GM12878 (cell line): ENCODE data around the gene SRSF5. TPM values are rescaled to one million over a fixed set of nuclear protein-coding genes. Genes with fewer than 3 reads are reported as not detected.

ENCODE experiments used
- ATAC-seq: fragments of 200-7000 bp; cut with Tn5 transposase; 3 replicates; pipeline ENCODE4 v1.9.1; 2020; ENCODE audit warnings: mild to moderate bottlenecking, moderate library complexity
- BruUV-seq: library from RNA; stranded (reverse); fragments of 400-500 nt; replicated peaks from 2 replicates; lab custom pipeline; 2021; lab: Mats Ljungman, UMichigan
- CTCF ChIA-PET: fragments of 300-600 bp; sonication (Branson Sonifier 250); formaldehyde crosslinking; extraction: SDS; loops from one replicate; lab custom pipeline; 2021; ENCODE audit warnings: inconsistent platforms; lab: Yijun Ruan, JAX
- POLR2A ChIA-PET: fragments of 350-600 bp; formaldehyde crosslinking; extraction: SDS; loops from one replicate; lab custom pipeline; 2021; ENCODE audit warnings: inconsistent platforms; lab: Charles Lee
- RAD21 ChIA-PET: fragments of 300-600 bp; sonication (Branson Sonifier 250); formaldehyde crosslinking; loops from one replicate; lab custom pipeline; 2023; ENCODE audit warnings: antibody characterized with exemption; ENCODE audit not compliant: unreplicated experiment; lab: Charles Lee
- SMC1A ChIA-PET: fragments of 300-600 bp; sonication (Branson Sonifier 250); formaldehyde crosslinking; loops from one replicate; lab custom pipeline; 2023; ENCODE audit not compliant: unreplicated experiment, uncharacterized antibody; lab: Charles Lee
- DNase-seq: peaks from one replicate; pipeline ENCODE4 v3.0.0-alpha.2; 2011; ENCODE audit warnings: low read depth, low spot score
- FAIRE-seq: peaks from 3 replicates; lab custom pipeline; 2011; peaks lifted over from hg19 to GRCh38; lab: Jason Lieb, UNC
- H2AFZ ChIP-seq: 2 replicates; pipeline ENCODE4 v1.6.0; 2011; ENCODE audit warnings: low read depth, low read length, control low read depth; ENCODE audit not compliant: control insufficient read depth
- H3K27ac ChIP-seq: 2 replicates; pipeline ENCODE4 v1.5.1; 2011; ENCODE audit warnings: control low read depth; ENCODE audit not compliant: control insufficient read depth, insufficient read depth
- H3K27me3 ChIP-seq, 2 experiments: replicated peaks in 1 of 2; 2 replicates each; pipeline versions ENCODE4 v1.6.0 to v1.6.1; 2011; ENCODE audit warnings: low read length in 1 of 2; ENCODE audit not compliant: control insufficient read depth in 2 of 2, insufficient read depth in 2 of 2
- H3K36me3 ChIP-seq, 2 experiments: 2 replicates each; pipeline ENCODE4 v1.5.1; 2011; ENCODE audit warnings: low read length in 1 of 2; ENCODE audit not compliant: control insufficient read depth in 2 of 2, insufficient read depth in 2 of 2
- H3K4me1 ChIP-seq: 2 replicates; pipeline ENCODE4 v1.6.1; 2011; ENCODE audit warnings: mild to moderate bottlenecking, low read length, moderate library complexity, mixed read lengths; ENCODE audit not compliant: control insufficient read depth, insufficient read depth
- H3K4me2 ChIP-seq: 2 replicates; pipeline ENCODE4 v1.6.0; 2011; ENCODE audit warnings: control low read depth; ENCODE audit not compliant: control insufficient read depth, insufficient read depth
- H3K4me3 ChIP-seq: fragments of 200-600 bp; sonication (generic); 2 replicates; pipeline ENCODE4 v1.5.1; 2016
- H3K79me2 ChIP-seq: 2 replicates; pipeline ENCODE4 v1.6.0; 2011; ENCODE audit warnings: low read length; ENCODE audit not compliant: control insufficient read depth, insufficient read depth
- H3K9ac ChIP-seq: 2 replicates; pipeline ENCODE4 v1.8.0; 2011; ENCODE audit warnings: low read length, control low read depth, mixed read lengths; ENCODE audit not compliant: control insufficient read depth, insufficient read depth
- H3K9me3 ChIP-seq: replicated peaks from 3 replicates; pipeline ENCODE4 v1.5.1; 2011; ENCODE audit warnings: mild to moderate bottlenecking, low read length; ENCODE audit not compliant: control insufficient read depth, insufficient read depth
- H4K20me1 ChIP-seq: 2 replicates; pipeline ENCODE4 v1.6.0; 2011; ENCODE audit not compliant: control insufficient read depth, insufficient read depth
- CUX1 ChIP-seq: IDR thresholded peaks from 2 replicates; pipeline ENCODE4 v1.6.1; 2012; ENCODE audit warnings: improper control_type of control experiment, low read depth, low read length; ENCODE audit not compliant: insufficient replicate concordance
- ETV6 ChIP-seq, 2 experiments: fragments of 450-650 bp in 1 of 2; IDR thresholded peaks in 1 of 2; conservative IDR thresholded peaks in 1 of 2; 2 replicates each; pipeline ENCODE4 v1.6.1; 2014; ENCODE audit warnings: antibody characterized with exemption in 1 of 2, borderline replicate concordance in 1 of 2, low read depth in 1 of 2, mild to moderate bottlenecking in 1 of 2, moderate library complexity in 1 of 2
- TBL1XR1 ChIP-seq: IDR thresholded peaks from 2 replicates; pipeline ENCODE4 v1.6.1; 2012; ENCODE audit warnings: low read depth, low read length, improper control_type of control experiment
- ZNF687 ChIP-seq: fragments of 450-650 bp; IDR thresholded peaks from 2 replicates; pipeline ENCODE4 v1.6.1; 2017; ENCODE audit warnings: mild to moderate bottlenecking, moderate library complexity
- WGBS: methylation state at CpG from one replicate; pipeline ENCODE4 v1.1.6; 2016; ENCODE audit warnings: low lambda C conversion rate; ENCODE audit not compliant: insufficient replicate concordance, insufficient coverage; ENCODE audit errors: missing lambda C conversion rate; 5-methylcytosine and 5-hydroxymethylcytosine counted together
- in situ Hi-C: fragments of 300-500 bp; cut with MboI; formaldehyde crosslinking; loops from 9 replicates; pipeline ENCODE4 v1.14.3; 2018; ENCODE audit warnings: mixed read lengths
- intact Hi-C: fragments of 100-400 bp; cut with micrococcal nuclease; formaldehyde crosslinking; loops from one replicate; pipeline ENCODE4 v1.14.2; 2022; ENCODE audit not compliant: unreplicated experiment
- polyA plus RNA-seq, 11 experiments: library from polyadenylated mRNA; depleted of rRNA in 4 of 11; unstranded in 6 of 11; stranded (reverse) in 5 of 11; fragments of >200 nt; fragmentation: Nextera tagmentation in 4 of 11; fragmentation: Illumina TruSeq in 1 of 11; extraction: Ambion mirVana in 4 of 11; extraction: Trizol in 1 of 11; gene quantifications; 1 replicate in 1 of 11; 2 replicates in 10 of 11; pipeline versions ENCODE4 v1.2.1 to v1.2.3, GENCODE V29; 2011 to 2016; ENCODE audit warnings: inconsistent platforms in 2 of 11, missing spikeins in 2 of 11, low read depth in 1 of 11
- total RNA-seq, 4 experiments: library from RNA; depleted of rRNA in 3 of 4; stranded (reverse); fragments of >200 nt in 3 of 4; fragmentation: Illumina TruSeq in 1 of 4; extraction: Trizol in 1 of 4; gene quantifications; 2 replicates each; pipeline versions ENCODE4 v1.2.1 to v1.2.3, GENCODE V29; 2013 to 2021
- TF ChIP-seq, protein P1 (sequence below): fragments of 450-650 bp; IDR thresholded peaks from 2 replicates; pipeline ENCODE4 v1.6.1; 2017; ENCODE audit warnings: mild to moderate bottlenecking
- TF ChIP-seq, protein P2 (sequence below): IDR thresholded peaks from 2 replicates; pipeline ENCODE4 v1.6.1; 2011; ENCODE audit warnings: mild to moderate bottlenecking, low read depth, low read length, moderate library complexity; ENCODE audit not compliant: insufficient replicate concordance

The SRSF5 gene
- total and polyA plus RNA-seq, 10 of the 15 experiments (the other 5 are each of a cell fraction or from before 2014, with no cell fraction given), result 136 to 453 (median 275) TPM

- RAD21 ChIA-PET, result no interaction called here
- no peaks in the 10 kb centered on the region for H3K9me3 ChIP-seq
- WGBS, result 10% methylated on average over 3 of the region's 3 CpGs
- no peak for ATAC-seq
- CTCF ChIA-PET, result no interaction called here
- FAIRE-seq, result no peak
- intact Hi-C loops (no loop called here), in situ Hi-C loops (no loop called here)
- no peak for DNase-seq
- SMC1A ChIA-PET, result no interaction called here
- no peak overlapping the region for H3K27ac ChIP-seq
- no peaks in the 10 kb centered on the region for H3K79me2 ChIP-seq
- BruUV-seq, result no TSS peak
- no peak overlapping the region for H3K9ac ChIP-seq
- no peaks in the 10 kb centered on the region; the same call in 1 of the 2 replicates for H3K4me1 ChIP-seq
- no peak overlapping the region for H3K4me3 ChIP-seq
- no peak overlapping the region for H2AFZ ChIP-seq
- no peaks in the 10 kb centered on the region for H3K27me3 ChIP-seq
- POLR2A ChIA-PET, result no interaction called here
- no peaks in the 10 kb centered on the region for H3K36me3 ChIP-seq
- no peaks in the 10 kb centered on the region for H4K20me1 ChIP-seq
- H3K4me2 ChIP-seq, result no peak overlapping the region
- TF ChIP-seq TBL1XR1, result no peak
- TF ChIP-seq, protein P1, sequence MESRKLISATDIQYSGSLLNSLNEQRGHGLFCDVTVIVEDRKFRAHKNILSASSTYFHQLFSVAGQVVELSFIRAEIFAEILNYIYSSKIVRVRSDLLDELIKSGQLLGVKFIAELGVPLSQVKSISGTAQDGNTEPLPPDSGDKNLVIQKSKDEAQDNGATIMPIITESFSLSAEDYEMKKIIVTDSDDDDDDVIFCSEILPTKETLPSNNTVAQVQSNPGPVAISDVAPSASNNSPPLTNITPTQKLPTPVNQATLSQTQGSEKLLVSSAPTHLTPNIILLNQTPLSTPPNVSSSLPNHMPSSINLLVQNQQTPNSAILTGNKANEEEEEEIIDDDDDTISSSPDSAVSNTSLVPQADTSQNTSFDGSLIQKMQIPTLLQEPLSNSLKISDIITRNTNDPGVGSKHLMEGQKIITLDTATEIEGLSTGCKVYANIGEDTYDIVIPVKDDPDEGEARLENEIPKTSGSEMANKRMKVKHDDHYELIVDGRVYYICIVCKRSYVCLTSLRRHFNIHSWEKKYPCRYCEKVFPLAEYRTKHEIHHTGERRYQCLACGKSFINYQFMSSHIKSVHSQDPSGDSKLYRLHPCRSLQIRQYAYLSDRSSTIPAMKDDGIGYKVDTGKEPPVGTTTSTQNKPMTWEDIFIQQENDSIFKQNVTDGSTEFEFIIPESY, result no peak
- no peak for TF ChIP-seq ETV6 (conservative IDR thresholded peaks at IDR 0.05 in 1 of 2, IDR thresholded peaks at IDR 0.05 in 1 of 2; ENCODE audit: borderline replicate concordance in 1 of 2, low read depth in 1 of 2)
- TF ChIP-seq CUX1, result no peak
- no peak for TF ChIP-seq ZNF687
- TF ChIP-seq, protein P2, sequence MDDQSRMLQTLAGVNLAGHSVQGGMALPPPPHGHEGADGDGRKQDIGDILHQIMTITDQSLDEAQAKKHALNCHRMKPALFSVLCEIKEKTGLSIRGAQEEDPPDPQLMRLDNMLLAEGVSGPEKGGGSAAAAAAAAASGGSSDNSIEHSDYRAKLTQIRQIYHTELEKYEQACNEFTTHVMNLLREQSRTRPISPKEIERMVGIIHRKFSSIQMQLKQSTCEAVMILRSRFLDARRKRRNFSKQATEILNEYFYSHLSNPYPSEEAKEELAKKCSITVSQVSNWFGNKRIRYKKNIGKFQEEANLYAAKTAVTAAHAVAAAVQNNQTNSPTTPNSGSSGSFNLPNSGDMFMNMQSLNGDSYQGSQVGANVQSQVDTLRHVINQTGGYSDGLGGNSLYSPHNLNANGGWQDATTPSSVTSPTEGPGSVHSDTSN, result no peak
Measured at GRCh38 chr14:69794791-69795190, 27.8 kb downstream of the SRSF5 start.
